GM21526 (cell line): ENCODE data around the gene LYRM4.

Experiments used
- ATAC-seq: cut with Tn5 transposase; IDR thresholded peaks from one replicate; pipeline ENCODE4 v1.9.1; 2021; ENCODE audit warnings: moderate library complexity; ENCODE audit not compliant: unreplicated experiment, low FRiP score

LYRM4 gene

GRCh38 chr6:5107341-5107740 is 153.4 kb downstream of the LYRM4 start:
- ATAC-seq, result no peak

- no peak for ATAC-seq
These were observed 155.6 kb downstream of the LYRM4 start for GRCh38 chr6:5105146-5105545.

DNA sequence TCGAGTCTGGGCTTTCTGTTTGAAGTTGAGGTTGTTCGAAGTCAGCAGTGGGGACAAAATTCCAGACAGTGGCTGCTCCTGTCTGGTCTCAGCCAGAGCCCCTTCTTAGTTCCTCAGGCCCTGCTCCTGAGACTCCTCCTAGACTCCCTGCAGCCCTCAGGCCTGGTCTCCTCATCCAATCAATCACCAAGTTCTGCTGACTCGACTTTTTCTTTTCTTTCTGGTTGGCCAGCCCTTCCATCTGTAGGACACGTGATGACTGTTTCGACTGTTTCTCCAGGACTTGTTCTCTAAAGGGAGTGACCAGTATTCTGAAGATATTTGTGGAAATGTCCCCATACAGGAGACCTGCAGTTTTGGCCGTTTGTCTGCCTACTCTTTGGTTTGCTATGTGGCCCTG is 156.1 kb downstream of the LYRM4 start:
- no peak for ATAC-seq

- ATAC-seq, result no peak
These were observed 157.5 kb downstream of the LYRM4 start for GRCh38 chr6:5103250-5103649.

DNA sequence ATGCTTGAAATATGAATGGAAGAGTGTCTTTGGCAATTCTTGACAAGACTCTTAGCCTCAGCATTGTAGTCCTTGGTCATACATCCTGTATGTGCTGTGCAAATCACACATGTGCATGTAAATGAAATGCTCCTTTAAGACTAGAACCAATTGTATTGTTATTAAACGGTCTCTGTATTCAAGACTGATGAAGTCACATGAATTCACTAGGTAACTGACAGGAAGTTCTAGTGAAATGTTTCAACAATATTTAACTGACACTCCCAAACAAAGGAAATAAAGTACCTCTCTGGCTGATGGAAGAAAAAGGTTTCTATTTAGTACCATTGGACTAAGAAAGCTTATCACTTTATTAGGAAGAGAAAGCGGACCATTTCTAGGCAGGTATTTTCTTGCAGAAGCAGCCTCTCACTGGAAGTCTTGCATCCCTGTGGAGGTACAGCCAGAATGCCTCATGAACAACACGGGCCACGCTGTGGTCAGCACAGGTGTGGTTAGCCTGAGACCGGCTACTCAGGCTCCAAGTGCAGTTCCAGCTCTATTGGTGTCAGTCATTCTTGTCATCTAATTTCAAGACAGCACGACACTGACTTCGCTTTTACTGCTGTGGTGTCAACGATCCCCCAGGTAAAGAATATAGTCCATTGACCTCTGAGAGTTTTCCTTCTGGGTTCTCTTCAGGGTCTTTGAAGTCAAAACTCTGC is 158.3 kb downstream of the LYRM4 start:
- no peak for ATAC-seq

DNA sequence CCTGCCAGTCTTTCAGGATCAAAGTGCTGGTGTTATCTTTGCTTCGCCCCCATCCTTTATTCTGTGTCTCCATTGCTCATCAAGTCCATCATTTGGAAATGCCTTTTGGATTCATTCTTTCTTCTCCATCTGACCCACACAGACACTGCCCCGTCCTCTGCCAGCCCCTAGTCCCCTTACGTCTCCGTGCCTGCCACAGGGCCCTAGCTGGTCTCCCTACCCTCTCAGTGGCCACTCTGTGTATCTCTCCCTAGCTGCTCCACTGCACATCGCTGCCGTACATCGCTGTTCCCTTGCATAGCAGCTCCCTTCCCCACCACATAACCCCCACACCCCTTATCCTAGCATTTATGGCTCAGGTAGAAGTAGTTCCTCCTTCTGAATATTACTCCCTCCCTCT is 159.9 kb downstream of the LYRM4 start:
- ATAC-seq, result no peak

DNA sequence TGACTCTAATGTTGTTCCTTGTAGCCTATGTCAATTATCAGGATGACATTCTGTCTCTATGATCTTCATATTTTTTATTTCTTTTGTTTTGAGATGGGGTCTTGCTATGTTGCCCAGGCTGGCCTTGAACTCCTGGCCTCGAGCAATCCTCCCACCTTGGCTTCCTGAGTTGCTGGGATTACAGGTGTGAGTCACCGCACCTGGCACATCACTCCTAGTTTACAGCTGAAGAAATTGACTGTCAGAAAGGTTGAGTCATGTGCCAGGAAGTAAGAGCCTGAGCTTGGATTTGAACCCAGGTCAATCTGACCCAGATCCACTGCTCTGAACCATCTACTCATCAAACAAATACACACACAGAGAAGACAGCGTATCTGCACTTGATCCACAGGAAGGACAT is 161.2 kb downstream of the LYRM4 start:
- ATAC-seq, result no peak

- no peak for ATAC-seq
These were observed 162.1 kb downstream of the LYRM4 start for GRCh38 chr6:5098501-5099270.

DNA sequence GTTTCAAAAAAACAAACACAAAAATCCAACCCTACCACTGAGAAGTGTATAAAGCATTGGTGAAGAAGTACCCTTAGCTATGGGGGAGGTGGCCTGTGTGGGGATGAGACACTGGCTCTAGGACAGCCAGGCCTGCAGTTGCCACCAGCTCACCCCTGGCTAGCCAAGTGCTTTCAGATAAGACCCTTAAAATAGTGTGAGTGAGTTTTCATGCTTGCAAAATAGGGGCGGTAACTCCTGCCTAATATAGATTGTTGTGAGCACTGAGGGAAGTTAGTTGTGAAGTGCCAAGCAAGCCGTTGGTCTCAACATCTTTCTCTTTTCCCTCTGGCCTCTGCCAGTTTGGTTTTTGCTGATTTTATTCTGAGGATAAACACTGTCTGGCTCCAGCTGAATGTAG is 164.3 kb downstream of the LYRM4 start:
- ATAC-seq, result no peak

- ATAC-seq, result peak; percentile 62
These were observed 165.5 kb downstream of the LYRM4 start for GRCh38 chr6:5095236-5095635.

GRCh38 chr6:5094327-5094726 is 166.4 kb downstream of the LYRM4 start:
- no peak for ATAC-seq

DNA sequence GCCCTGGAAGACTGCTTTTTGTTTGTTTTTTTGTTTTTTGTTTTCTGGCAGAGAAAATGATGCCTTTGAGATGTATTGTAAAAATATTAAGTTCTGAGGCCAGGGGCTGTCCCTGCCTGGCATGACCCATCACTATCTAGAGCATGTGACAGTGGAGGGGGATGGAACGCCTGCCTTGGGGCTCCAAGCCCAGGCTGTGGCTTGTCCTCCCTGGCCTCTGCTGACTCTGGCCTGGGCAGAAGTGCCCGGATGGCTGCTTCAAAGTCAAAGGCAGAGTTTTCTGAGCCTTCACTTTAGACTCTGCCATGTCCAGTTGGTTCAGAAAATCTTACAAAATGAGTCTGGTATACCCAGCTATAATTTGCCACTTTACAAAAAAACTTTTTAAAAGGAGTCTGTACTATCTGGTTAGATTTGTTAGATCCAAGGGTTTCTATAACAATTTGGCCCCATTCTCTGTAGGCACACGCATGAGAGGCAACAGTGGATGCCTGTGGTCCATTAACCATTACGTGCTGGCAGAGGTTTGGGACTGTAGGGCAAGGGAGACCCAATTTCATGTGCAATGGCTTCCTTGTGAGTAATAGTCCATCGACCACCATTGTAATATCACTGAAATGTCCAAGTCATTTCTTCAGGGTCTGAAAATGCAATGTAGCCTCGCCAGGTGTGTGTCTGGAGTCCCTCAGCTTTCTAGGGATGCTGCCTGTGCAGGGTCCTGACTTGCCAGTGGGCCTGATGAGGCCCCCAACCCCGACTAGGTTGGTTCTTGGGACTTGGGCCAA is 167.3 kb downstream of the LYRM4 start:
- ATAC-seq, result no peak

- no peak for ATAC-seq
These were observed 169.3 kb downstream of the LYRM4 start for GRCh38 chr6:5091210-5092069.

DNA sequence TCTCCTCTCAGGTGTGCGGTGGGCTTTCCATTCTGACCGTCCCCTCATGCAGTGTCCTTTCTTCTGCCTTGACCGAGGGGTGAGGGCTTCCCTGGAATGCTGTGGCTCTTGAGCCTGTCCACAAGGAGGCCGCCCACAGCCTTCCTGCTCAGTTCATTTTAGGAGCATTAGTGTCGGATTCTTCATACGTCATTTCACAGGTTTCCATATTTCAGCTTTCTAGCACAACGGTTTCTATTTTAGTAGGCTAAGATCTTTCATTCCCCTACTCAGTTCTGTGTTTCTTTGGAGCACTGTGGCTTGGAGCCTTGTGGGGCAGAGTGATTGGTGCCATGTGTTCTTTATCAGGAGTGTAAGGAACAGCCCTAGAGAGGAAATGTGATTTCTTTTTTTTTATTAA is 170.1 kb downstream of the LYRM4 start:
- ATAC-seq, result no peak

GRCh38 chr6:5089481-5090438 is 171.0 kb downstream of the LYRM4 start:
- no peak for ATAC-seq

DNA sequence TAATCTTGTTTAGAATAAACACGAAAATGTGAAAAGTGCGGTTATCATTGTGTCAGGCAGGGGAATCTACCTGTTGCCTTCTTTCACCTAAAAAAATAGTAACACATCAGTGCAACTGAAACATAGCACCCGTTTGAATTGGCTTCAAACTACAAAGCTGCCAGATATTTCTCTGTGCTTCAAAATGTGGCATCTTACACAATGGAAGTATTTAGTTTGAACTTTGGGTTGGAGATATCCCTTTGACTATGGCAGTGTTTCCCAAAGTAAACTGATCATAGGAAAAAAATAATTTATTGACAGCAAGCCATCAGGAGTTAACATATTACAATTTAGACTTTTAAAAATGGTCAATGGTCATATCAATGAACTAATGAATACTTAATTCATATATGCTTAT is 172.0 kb downstream of the LYRM4 start:
- no peak for ATAC-seq

DNA sequence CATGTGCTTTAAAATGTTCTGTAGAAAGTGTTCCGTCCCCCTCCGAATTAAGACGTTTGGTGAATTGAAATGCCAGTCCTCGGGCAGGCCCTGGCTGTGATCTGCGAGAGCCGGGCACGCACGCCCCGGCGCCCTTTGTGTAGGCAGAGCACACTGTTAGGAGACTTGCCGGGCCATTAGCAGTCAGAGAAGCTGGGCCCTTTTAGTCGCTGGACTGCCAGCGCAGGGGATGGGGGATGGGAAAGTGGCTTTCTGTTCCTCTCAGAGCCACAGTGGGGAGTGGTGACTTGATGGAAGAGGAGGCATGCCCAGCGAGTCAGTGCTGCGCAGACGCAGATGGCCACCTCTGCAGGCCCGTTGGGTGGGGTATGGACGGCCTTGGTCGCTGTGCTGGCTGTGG is 173.4 kb downstream of the LYRM4 start:
- no peak for ATAC-seq

DNA sequence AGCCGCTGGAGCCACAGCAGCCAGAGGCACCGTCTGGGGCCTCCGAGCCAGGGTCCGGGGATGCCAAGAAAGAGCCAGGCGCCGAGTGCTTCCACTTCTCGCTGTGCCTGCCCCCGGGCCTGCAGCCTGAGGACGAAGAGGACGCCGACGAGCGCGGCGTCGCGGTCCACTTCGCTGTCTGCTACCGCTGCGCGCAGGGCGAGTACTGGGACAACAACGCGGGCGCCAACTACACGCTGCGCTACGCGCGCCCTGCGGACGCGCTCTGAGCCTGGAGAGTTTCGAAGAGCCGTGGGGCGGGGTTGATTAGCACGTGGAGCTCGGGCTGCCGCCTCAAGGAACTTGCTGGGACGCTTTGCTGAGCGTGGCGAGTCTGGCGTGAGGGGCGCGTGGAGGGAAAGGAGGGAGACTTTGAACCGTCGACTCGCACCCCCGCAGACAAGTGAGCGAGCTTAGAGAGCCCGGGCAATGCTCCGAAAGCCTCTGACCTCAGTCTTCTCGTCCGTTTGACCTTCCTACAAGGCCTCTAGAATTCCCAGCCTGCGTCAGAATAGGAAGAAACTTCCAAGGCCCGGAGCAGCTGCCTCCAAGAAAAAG is 174.4 kb downstream of the LYRM4 start:
- ATAC-seq, result no peak
